AG09309 (cell line): ENCODE results near the gene MYDGF.
"Not testable (repeated sequence)": the region's sequence is repeated elsewhere in the genome, so short reads cannot be mapped to it uniquely, and the experiment has no call there.

Experiments used
- DNase-seq: peaks from one replicate; pipeline ENCODE4 v3.0.0-alpha.2; 2010; ENCODE audit warnings: low read depth
- H3K4me3 ChIP-seq: 2 replicates; pipeline ENCODE4 v1.5.1; 2011; ENCODE audit warnings: mild to moderate bottlenecking, low read depth, low read length, moderate library complexity; ENCODE audit not compliant: control insufficient read depth
- TF ChIP-seq, protein P1 (sequence below): IDR thresholded peaks from 2 replicates; pipeline ENCODE4 v1.5.1; 2011; ENCODE audit warnings: mild to moderate bottlenecking, low read depth, low read length, inconsistent platforms; ENCODE audit not compliant: insufficient read depth, control insufficient read depth; ENCODE audit errors: missing control alignments

MYDGF gene

DNA sequence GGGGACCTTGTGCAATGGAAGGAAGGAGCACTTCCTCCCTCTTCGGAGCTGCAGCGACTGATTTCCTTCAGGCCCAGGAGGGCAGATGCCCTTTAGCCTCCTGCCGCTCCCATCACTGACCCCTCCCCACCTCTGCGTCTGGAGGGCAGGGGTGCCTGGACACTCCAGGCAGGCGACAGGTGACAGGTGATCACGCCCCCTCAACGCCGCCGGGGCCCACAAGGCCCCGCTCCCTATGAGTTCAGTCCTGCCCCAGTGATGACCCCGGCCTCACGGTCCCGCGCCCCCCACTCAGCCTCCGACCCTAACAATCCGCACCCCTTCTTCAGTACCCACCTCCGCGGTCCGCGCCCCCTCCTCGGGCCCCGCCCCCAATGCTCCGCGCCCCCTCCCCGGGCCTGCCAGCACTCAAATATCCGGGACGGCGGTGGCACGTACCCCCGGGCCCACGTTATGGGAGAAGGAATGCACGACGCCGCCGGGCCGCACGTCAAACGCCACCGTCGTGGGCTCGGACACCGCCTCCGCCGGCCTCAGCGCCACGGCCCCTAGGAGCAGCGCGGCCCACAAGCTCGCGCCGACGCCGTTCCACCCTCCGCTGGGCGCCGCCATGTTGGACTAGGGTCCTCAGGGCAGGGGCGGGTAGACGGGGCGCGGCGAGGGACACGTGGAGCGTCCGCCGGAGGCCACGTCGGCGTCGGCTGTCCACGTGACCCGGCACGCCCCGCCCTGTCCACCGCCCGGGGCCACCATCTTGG lies at the start of gene MYDGF:
MYDGF (minus strand) TSS at position 620 of the 758 bp plus-strand sequence; CDS start at position 612, 8 bp downstream.
- TF ChIP-seq, protein P1, sequence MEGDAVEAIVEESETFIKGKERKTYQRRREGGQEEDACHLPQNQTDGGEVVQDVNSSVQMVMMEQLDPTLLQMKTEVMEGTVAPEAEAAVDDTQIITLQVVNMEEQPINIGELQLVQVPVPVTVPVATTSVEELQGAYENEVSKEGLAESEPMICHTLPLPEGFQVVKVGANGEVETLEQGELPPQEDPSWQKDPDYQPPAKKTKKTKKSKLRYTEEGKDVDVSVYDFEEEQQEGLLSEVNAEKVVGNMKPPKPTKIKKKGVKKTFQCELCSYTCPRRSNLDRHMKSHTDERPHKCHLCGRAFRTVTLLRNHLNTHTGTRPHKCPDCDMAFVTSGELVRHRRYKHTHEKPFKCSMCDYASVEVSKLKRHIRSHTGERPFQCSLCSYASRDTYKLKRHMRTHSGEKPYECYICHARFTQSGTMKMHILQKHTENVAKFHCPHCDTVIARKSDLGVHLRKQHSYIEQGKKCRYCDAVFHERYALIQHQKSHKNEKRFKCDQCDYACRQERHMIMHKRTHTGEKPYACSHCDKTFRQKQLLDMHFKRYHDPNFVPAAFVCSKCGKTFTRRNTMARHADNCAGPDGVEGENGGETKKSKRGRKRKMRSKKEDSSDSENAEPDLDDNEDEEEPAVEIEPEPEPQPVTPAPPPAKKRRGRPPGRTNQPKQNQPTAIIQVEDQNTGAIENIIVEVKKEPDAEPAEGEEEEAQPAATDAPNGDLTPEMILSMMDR = no peak
- peak; percentile 44 for DNase-seq
- H3K4me3 ChIP-seq = peak within 1 kb of the TSS; percentile 90

- TF ChIP-seq, protein P1 = no peak
- DNase-seq = no peak
- no peak overlapping the region for H3K4me3 ChIP-seq
Measured at GRCh38 chr19:4719499-4719866, 49.3 kb upstream of the MYDGF start.

- TF ChIP-seq, protein P1 = no peak
- DNase-seq = no peak
- no peak overlapping the region for H3K4me3 ChIP-seq
Measured at GRCh38 chr19:4717966-4718701, 48.0 kb upstream of the MYDGF start.

DNA sequence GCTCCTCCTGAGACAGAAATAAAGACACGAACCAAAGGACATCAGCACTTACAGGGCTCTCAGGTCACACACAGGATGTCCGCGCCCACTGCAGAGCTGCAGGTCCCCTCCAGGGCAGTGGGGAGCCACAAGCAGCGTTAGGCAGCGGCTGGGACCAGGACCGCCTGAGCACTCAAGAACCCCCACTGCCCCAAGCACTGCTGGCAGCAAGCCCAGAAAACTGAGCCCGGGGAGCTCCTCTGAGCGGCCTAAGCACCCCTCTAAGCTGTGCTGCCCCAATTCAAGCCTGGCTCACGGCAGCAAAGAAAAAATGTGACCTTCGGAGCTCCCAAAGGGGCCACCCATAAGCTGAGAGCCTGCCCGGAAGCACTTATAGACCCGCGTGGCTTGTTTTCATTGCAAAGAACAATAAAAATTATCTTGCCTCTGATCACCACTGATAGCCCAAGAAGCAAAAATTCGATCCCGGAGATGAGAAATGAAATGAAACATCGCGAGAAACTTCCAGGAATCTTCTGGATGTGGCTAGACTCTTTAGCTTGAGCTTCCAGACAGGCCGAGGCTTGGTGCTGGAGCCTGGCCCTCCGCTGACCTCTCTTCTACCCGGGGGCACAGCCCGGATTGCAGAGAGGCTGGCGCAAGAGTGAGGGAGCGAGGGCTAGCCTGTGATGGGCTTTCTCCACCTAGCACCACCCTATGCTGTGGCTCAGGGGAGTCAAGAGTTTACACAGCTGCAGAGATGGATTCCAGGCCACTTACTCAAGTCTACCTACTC lies 47.2 kb upstream of the MYDGF start:
- TF ChIP-seq, protein P1 = no peak
- no peak for DNase-seq
- no peak overlapping the region for H3K4me3 ChIP-seq

DNA sequence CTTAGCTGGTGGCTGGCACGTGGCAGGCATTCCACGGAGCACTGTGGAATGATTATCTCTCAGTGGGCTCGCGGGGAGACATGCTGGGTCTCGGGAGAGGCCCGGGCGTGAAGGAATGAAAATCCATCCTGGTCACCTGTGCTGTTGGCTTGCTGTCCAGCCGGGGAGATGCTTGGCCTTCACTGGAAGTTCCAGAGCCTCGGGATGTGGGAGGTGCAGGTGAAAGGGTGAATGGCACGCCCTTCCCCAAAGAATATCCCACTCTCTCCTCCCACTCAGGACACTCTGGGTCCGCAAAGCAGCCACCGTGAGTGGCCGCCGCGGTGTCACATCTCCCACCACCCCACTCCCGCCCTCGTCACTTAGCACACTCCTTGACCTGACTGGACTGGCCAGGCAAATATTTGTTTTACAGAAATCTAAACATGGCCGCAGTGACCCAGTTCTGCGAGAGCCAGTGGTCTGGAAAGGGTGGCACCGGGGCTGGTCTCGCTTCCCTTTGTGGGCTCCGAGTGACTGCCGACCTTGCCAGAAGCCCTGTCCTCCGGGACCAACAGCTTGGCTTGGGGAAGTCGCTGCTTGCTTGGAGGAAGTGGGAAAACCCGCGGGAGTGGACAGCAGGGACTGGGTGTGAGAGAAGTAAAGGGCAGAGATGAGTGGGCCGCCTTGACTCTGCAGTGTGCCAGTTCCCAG lies 45.5 kb upstream of the MYDGF start:
- DNase-seq = no peak
- TF ChIP-seq, protein P1 = no peak
- H3K4me3 ChIP-seq = no peak overlapping the region

- H3K4me3 ChIP-seq, DNase-seq: not testable (repeated sequence)
Measured at GRCh38 chr19:4715178-4715528, 45.0 kb upstream of the MYDGF start.

DNA sequence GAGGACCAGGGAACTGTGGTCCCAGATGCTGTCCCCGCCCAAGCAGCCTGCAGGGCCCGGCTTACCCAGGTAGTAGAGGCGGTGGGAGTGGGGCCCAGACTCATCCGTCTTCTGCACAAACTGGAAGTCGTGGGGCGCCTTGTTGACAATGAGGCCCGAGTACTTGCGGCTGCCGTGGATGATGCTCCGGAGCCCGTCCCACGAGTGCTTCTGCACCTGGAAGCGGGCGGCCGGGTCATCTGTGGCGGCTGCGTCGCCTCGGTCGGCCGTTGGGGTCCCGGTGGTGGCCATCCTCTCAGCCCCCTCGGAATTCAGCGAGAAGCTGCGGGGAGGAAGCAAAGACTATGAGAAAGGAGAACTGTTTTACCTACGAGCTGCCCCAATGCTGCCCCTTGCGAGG lies 43.9 kb upstream of the MYDGF start:
- no peak overlapping the region for H3K4me3 ChIP-seq
- no peak for DNase-seq
- TF ChIP-seq, protein P1 = no peak
